Stimulated activated CD8-positive, alpha-beta memory T cell treated with anti-CD3 and anti-CD28 coated beads, Interleukin-12 subunit alpha, Interleukin-12 subunit beta, amount 100 ng/mL, for 24 hours (primary cell): Measurements from ENCODE around the gene FUT7.

Source experiments
- DNase-seq: peaks from one replicate; pipeline ENCODE4 v3.0.0-alpha.2; 2020; ENCODE audit errors: extremely low read depth

Gene FUT7, protein sequence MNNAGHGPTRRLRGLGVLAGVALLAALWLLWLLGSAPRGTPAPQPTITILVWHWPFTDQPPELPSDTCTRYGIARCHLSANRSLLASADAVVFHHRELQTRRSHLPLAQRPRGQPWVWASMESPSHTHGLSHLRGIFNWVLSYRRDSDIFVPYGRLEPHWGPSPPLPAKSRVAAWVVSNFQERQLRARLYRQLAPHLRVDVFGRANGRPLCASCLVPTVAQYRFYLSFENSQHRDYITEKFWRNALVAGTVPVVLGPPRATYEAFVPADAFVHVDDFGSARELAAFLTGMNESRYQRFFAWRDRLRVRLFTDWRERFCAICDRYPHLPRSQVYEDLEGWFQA

GRCh38 chr9:137031904-137032640 is at the start of gene FUT7:
FUT7 (minus strand) TSS chr9:137032088; CDS start chr9:137031991, 97 bp downstream.
- no peak for DNase-seq

DNA sequence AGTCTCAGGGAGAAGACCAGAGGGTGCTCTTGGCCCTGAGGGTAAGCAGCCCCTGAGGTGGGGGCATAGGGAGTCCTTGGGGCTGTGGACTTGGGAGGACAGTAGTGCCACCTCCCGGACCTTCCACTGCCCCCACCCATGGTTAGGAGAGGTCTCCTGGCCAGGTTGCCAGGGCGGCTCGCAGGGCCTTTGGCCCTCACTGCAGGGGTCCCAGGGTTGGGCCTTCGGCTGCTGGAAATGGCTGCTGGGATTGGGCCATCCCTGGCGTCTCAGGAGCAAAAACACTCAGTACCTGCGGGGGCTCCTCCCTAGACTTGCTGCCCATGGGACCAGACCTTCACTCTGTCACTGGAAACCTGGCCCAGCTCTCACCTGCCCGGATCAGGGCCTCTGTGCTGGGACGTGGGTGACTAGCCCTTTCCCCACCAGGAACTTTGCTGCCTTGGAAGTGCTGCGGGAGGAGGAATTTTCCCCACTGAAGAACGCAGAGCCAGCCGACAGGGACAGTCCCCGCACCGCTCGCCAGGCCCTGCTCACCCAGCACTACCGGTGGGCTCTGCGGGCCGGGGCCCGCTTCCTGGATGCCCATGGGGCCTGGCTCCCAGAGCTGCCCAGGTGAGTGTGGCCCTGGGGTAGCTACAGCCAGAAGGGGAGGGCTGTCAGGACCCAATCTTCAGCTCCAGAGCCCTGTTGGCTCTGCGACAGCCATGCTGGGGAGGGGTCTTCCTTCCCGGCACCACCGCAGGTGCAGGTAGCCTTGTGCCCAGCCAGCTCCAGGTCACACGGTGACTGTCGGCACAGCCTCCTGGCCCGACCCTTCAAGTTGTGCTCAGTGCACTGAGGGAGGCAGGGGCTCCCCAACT is 48.6 kb upstream of the FUT7 start:
- no peak for DNase-seq

DNA sequence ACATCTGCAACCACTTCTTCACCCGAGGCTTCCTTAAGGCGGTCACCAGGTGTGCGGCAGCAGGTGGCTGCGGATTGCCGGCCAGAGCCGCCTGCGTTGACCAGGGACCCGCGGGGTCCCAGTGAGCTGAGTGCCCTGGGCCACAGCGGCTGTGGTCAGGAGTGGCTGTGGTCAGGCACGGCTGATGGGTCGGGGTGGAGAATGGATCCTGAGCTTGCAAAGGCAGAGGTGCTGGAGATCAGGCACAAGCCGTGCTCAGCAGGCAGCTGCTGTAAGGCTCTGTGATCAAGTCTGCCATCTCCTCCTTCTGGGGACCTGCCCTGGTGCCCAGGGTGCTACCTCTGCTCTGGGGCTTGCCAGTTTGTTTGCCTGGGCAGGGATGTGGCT is 47.5 kb upstream of the FUT7 start:
- no peak for DNase-seq

- DNase-seq = no peak
Observed at GRCh38 chr9:137078701-137079400, 47.0 kb upstream of the FUT7 start.

DNA sequence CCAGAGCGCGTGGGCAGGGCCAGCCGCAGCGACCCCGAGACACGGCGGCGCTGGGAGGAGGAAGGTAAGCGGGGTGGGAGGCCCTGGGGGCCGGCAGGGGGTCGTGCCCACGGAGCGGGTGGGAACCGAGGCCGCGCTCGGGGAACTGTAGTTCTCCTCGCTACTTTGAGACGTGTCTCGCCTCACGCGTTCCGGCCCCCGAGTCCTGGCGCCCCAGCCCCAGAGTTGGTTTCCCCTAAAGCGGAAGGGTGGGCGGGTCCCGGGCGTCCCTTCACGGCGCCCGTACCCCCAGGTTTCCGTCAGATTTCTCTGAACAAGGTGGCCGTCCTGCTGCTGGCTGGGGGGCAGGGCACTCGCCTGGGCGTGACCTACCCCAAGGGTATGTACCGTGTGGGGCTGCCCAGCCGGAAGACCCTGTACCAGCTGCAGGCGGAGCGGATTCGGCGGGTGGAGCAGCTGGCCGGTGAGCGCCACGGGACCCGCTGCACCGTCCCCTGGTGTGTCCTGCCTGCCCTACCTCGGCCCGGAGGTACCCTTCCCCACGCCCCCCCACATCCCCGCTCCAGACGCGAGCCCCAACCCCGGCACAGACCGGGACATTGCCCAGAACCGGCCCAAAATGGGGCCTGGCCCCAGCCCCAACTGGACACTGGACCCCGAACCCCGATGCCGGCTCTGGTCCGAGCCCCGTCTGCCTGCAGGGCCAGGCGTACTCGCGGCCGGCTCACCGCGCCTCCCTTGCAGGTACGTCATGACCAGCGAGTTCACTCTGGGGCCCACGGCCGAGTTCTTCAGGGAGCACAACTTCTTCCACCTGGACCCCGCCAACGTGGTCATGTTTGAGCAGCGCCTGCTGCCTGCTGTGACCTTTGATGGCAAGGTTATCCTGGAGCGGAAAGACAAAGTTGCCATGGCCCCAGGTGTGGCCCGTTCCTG is 46.1 kb upstream of the FUT7 start:
- no peak for DNase-seq

GRCh38 chr9:137077010-137077747 is 45.3 kb upstream of the FUT7 start, which contains the start of gene UAP1L1:
UAP1L1 (plus strand) TSS chr9:137077517; CDS start chr9:137077533, 16 bp downstream.
- no peak for DNase-seq

GRCh38 chr9:137076636-137077009 is 44.7 kb upstream of the FUT7 start:
- no peak for DNase-seq

GRCh38 chr9:137075275-137075775 is 43.4 kb upstream of the FUT7 start:
- DNase-seq = no peak

DNA sequence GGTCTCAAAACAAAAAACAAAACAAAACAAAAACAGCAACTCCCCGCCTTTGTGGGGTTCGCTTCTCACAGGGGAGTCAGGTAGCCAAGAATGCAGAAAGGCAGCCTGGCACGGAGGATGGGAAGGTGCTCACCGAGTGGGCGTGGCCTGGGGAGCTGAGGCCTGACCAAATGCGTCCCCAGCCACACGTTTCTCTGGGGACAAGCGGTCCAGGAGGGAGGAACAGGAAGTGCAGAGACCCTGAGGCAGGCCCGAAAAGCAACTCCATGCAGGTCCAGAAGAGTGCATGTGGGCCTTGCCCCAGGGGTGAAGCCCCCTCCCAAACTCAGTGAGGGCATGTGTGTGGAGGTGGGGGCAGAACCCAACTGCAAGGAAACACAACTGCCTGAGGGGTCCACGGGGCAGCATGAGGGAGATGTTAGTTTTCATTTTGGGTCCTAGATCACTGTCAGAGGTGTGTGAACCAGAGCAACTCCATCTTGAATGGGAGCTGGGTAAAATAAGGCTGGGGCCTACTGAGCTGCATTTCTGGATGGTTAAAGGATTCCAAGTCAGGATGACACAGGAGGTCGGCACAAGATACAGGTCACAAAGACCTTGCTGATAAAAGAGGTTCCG is 42.9 kb upstream of the FUT7 start:
- DNase-seq = no peak

- DNase-seq = no peak
Observed at GRCh38 chr9:137073992-137074399, 42.1 kb upstream of the FUT7 start.

DNA sequence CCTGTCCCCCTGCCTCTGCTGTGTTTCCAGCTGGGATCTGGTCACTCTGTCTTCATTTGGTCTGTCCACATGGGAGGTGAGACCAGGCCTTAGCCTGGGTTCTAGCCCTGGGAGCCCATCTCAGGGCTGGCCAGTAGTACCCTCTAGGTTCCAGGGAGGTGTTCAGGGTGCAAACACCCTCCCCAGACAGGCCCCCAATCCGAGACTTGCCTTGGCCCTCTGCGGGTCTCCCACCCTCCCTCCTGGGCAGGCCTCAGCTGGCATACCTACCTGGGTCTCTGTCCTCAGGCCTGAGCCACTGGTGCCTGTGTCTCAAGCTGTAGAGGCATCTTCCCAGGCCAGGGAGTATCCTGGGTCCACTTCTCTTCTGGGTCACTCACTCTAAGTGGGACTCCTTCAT is 39.4 kb upstream of the FUT7 start:
- no peak for DNase-seq

DNA sequence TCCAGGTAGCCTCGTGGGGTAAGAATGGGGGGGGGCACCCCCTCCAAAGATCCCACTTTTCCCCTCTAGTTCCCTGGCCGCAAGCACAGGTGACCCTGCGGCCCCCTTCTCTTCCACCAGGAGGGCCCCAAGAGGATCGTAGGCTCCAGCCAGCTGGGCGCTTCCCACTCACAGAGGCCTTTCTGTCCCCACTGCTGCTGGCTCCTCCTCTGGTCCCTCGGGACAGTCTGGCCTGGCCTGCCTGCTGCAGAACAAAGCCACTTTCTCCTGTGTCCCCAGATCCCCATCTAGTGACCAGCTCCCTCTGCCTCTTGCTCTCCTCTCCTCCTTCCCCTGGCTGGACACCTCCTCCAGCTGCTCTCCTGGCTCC is 39.0 kb upstream of the FUT7 start:
- no peak for DNase-seq

DNA sequence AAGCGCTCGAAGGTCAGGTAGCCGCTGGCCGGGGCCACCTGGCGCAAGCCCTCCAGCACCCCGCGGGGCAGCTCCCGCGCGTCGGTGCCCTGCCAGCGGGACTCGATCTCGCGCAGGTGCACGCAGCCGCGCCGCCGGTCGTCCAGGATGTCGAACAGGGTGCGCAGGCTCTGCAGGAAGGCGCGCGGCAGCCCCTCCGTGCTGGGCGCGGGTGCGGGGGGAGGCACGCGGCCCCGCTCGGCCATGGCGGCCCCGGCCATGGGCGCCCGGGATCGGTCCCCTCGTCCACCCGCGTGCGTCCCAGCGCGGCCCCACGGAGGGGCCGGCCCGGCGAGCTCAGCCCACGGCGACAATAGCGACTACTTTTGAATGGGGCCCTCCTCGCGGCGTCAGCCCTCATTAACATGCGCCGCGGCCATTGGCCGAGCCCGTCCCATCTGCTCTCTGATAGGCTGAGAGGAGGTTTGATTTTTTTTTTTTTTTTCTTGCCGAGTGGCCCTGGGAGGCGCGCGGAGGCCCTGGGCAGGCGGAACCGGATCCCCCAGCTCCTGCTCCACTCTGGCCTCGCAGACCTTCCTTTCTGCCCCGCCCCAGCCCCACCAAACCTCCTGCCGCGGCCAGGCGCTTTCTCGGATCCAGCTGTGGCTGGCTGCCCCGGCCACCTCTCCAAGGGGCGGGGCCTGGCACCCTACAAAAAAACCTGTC is 38.5 kb upstream of the FUT7 start, which contains the start of gene SAPCD2:
TSS of gene SAPCD2 (minus strand) at position 357 of the 705 bp plus-strand sequence. CDS start at position 260, 97 bp downstream.
- DNase-seq = no peak

DNA sequence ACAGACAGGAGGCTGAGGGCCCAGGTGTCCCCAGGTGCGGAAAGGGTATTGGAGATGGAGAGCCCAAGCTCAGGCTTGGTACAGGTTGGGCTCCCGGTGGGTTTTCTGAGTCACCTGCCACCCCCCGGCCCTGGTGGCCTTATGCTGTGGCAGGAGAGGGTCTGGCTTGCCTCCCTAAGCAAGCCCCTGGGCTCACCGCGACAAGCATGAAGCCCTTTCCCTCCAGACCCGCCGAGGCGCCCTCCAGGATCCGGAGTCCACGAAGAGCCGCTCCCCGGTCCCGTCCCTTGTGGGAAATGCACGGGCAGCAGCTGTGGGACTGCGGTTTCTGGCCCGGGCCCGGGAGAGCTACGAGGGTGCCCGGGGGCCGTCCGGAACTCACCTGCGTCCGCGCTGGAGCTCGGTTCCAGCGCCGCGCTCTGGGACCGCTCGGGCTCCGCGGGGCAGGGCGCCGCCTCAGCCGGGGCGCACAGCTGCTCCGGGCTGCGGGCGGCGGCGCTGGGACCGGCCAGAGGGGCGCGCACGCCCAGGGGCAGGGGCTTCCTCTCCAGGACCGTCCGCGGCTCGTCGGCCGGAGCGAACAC is 37.7 kb upstream of the FUT7 start:
- DNase-seq = no peak

DNA sequence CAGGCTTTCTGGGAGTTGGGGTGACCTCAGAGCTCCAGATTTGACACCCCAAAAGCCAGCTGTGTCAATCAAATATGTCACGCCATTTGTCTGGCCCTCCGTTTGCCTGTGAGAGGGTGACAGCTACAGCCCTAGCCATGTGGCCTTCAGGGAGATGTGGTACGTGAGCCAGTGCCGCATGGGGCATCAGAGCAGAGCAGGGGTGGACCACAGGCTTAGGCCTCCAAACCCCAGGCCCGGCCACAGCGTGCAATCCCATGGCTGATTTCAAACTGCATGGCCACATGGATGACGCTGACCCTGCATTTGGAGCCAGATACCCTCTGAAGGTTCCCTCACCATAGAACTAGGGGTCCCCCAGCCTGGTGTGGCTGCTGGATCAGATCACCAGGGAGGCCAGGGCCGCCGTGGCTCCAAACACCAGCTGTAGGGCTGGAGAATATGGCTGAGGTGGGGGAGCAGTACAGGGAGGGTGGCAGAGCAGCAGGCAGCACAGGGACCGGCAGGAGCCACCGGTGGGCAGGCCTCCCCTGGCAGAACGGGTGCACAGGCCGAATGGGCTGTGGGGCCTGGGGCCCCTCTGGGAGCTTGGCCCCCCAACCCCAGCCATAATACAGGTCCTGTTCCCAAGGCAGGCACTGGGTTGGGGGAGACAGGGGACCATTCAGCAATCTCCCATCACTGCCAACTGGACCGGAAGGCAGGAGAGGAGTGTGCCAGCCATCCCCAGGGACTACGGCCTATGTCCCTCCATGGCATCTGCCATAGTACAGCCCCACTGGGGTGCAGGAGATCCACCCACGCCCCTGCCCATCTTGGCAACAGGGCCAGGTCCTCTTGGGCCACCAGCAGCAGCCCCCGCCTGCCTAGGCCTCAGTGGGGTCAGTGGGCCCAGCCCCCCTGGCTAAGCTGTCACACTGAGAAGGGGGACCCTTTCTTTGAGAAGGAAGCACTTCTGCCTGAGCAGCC is 36.9 kb upstream of the FUT7 start:
- DNase-seq = no peak

DNA sequence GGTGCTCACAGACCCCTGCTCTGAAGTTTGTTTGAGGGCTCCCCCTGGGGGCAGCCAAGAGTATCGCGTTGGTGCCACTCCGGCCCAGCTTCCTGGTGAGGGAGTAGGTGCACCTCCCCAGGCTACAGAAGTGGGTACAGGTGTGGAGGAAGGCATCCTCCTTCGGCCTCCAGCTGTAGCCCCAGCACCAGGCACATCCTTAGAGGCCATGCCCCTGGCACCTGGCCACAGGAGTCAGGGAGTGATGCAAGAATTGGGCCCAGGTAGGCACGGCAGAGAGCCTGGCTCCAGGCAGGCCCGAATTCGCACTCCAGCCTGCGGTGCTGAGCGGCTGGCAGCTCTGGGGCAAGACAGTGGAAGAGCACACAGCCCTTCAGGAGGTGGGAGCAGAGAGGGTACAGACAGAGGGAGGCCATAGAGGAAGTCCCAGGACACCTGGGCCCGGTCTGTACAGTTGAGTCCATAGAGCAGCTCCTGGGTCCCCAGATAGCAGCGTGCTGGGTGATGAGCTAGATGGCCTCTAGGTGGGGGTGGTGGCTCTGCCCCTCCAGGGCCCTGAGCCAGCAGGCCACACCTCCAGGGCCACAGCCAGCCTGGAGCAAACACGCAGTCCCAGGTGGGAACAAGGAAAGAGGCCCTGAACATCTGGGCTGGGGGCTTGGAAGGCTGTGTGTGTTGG is 36.1 kb upstream of the FUT7 start:
- peak; percentile 62 for DNase-seq
